NCI-H69 (cell line): ENCODE data around the gene SH2B3.
"Not testable (repeated sequence)": the region's sequence is repeated elsewhere in the genome, so short reads cannot be mapped to it uniquely, and the experiment has no call there.

ENCODE experiments used
- DNase-seq: peaks from one replicate; lab custom pipeline; 2025; lab: John Stamatoyannopoulos, UW

The SH2B3 gene

GRCh38 chr12:111387747-111388323 is 17.9 kb upstream of the SH2B3 start:
- no peak for DNase-seq

DNA sequence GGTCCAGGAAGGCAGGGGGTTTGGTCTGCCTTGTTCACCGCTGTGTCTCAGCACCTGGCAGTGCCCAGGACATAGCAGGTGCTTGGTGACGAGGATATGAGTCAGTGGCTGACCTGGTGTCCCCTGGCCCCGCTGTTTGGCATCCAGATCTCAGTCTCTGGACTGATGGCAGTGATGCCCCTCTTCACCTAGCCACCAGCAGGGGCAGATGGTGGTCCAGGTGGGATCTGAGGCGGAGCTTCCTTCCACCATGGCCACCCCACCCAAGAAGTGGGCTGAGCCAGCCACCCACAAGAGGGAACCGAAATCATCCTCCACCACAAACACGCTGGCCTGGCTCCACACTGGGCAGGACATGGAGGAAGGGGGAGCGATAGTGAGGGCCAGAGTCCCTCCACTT is 16.1 kb upstream of the SH2B3 start:
- DNase-seq: no peak

DNA sequence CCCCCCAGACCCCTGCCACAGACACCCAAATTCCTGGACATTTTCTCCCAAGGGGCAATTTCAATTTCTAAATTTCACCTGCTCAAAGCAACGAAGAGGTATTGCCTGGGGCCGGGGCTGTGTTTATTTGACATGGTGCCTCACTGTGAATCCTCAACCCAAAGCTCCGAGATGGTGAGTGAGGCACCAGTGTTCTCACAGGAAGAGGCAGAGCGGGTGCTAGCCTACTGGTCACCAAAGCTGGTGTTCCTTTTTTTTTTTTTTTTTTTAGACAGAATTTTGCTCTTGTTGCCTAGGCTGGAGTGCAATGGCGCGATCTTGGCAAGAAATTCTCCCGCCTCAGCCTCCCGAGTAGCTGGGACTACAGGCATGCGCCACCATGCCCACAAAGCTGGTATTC is 14.8 kb upstream of the SH2B3 start:
- DNase-seq: no peak

DNA sequence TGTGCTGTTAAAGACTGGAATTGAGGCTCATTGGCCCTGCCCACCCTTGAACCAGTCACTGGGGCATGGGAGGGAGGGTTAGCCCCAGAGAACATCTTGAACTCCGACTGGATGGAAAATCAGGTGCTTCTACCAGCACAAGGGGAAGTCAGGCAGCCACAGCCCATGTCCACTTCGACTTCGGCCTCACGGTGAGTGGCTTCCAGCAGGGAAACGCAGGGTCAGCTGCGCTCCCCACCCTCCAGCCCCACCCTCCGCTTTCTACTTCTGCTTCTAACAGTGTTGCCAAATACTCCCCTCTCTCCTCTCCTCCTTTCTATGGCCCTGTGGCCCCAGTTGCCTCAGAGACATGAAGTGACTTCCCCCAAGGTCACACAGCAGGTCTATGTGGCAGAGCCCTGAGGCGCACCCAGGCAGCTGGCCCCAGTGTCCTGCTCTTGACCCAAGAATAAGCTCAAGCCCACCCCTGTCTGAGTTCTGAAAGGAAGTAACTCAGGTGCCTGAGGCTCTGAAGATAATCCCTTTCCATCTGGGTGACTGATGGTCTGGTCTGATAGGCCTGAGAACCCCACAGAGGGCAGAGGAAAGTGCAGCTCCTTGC is 11.9 kb upstream of the SH2B3 start:
- DNase-seq: no peak

DNA sequence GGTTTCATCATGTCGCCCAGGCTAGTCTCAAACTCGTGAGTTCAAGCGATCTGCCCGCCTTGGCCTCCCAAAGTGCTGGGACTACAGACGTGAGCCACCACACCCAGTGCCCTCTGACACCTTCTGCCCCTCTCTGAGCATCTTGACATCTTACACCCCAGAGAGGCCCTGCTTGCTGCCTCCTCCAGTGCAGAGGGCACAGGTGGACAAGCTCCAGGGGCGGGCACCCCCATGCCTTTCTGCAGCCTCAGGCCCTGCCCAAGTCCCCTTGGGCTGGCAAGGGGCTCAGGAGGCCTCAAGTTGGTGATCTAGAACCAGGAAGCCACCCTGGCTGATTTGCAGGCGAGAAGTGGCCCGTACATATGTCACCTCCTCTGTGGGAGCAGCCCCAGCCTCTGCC is 11.2 kb upstream of the SH2B3 start:
- DNase-seq: no peak

DNA sequence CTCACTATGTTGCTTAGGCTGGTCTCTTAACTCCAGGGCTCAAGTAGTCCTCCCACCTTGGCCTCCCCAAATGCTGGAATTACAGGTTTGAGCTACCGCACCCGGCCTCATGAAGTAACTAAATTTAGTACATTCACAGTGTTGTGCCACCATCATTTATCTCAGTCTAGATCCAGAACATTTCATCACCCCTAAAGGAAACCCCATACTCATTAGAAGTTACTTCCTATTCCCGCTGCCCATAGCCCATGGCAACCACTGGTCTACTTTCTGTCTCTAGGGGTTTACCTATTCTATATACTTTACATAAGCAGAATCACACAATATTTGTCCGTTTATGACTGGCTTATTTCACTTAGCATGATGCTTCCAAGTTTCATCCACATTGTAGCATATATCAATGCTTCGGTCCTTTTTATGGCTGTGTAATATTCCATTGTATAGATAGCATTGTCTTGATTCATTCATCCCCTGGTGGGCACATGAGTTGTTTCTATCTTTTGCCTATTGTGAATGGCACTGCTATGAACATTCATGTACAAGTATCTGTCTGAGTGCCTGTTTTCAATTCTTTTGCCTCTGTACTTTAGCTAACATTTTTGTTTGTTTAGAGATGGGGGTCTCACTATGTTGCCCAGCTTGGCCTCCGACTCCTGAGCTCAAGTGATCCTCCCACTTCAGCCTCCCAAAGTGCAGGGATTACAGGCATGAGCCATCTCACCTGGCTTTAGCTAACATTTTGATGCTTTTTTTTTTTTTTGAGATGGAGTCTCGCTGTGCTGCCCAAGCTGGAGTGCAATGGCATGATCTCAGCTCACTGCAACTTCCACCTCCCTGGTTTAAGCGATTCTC is 10.2 kb upstream of the SH2B3 start:
- no peak for DNase-seq

- DNase-seq: not testable (repeated sequence)
Observed at GRCh38 chr12:111396271-111396670, 9.5 kb upstream of the SH2B3 start.

- peak; percentile 92 for DNase-seq
Observed at GRCh38 chr12:111396726-111397445, 8.8 kb upstream of the SH2B3 start.

DNA sequence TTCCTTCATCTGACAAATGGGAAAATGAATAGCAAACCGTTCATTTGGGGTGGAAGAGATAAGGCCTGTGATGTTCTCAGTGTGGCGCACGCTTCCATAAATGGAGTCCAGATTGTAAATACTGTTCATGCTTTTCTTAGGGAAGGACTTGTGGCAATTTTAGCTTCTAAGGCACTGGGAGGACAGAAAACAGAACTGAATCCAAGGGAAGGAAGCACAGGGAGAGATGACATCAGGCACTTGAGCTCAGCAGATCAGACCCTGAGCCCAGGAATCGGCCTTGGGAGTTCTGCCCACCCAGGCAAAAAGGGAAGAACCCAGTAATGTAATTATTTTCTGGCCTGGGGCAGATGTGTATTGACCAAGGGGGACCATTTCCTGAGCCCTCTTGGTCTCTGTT is 7.2 kb upstream of the SH2B3 start:
- DNase-seq: no peak

- not testable (repeated sequence) for DNase-seq
Observed at GRCh38 chr12:111399741-111400404, 5.8 kb upstream of the SH2B3 start.

GRCh38 chr12:111401167-111401605 is 4.5 kb upstream of the SH2B3 start:
- DNase-seq: no peak

- DNase-seq: not testable (repeated sequence)
Observed at GRCh38 chr12:111402490-111402824, 3.3 kb upstream of the SH2B3 start.

DNA sequence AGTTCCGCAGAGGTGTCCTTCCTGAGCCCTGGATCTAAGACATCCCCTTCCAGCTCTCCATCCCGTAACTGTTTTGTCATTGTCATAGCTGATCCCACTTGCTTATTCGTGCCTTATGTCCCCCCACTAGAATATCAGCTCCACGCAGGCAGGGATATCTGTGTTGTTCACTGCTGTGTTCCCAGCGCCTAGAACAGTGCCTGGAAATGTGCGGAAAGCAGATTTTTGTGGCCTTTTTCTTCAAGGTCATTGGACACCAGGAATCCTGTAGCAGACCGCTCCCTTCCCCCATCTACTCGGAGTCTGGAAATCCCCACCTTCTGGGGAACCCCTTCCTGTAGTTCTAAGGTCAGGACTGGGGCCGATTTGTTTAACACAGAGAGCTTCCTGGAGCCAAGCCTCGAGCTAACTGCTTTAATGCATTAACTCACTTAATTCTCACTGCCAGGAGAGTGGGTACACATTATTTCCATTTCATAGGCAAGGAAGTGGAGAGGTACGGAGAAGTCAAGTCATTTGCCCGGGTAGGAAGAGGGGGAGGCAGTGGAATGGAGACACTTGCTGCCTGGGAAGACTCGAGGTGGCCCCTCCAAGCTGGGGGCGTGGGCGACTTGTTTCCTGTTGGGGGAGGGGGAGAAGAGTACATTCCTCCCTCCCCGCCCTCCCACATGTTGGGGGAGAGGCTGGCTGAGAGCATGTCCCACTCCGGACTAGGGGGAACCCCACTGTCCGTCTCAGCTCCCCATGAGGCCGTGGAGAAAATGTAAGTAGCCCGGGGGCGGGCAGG is 1.2 kb upstream of the SH2B3 start:
- peak; percentile 35 for DNase-seq

GRCh38 chr12:111405149-111405858 is 419 bp upstream of the SH2B3 start:
- DNase-seq: peak; percentile 96

- no peak for DNase-seq
Observed at GRCh38 chr12:111406474-111407376, 1.0 kb downstream of the SH2B3 start.

DNA sequence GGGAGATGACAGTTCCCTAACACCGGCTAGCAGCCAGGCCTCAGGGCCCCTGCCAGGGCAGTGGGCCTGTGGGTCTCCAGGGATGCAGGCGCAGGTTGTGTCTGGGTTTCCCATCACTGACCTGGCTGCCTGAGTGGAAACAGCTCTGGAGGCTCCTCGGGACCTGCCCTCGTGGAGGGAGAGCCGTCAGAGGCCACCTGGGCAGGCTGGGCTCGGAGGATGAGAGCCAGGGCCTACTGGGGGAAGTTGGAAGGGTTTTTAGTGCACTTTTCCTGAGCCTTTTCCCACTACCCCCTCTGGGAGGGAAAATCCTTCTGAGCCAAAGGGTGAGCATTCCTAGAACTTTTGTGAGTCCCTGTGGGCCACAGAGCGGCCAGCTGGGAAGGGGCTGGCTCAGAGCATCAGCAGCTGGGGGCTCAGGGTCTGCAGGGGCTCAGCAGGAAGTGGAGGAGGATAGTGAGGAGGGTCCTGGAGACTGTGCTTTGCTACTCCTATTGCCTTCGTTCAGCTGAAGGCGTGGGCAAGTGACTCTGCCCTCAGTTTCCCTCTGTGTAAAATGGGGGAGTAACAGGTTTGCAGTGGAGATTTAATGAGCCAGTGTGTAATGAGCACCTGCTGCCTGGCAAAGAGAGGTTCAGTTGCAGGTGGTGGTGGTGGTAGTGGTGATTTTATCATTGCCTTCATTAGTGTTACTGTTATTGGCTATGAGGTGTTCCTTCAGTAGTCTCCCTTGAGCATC is 1.8 kb downstream of the SH2B3 start:
- DNase-seq: no peak

DNA sequence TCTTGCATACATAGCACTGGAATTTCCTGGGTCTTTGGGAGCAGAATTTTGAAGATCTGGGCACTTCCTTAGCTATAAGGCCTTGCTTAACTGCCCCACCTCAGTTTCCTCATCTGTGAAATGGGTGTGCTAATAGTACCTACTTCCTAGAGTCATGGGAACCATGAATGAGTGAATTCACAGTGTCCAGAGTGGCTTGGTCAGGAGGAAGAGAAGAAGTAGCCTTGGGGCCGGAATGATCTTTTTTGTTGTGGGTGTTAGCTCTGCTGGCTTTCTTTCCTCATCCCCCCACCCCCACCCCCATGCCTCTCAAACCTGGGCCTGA is 2.4 kb downstream of the SH2B3 start:
- DNase-seq: no peak

- no peak for DNase-seq
Observed at GRCh38 chr12:111408686-111409402, 3.1 kb downstream of the SH2B3 start.
